Ecto neural progenitor cell (in vitro differentiated cells): Measurements from ENCODE around the gene RNF175.
"Not testable (repeated sequence)": the region's sequence is repeated elsewhere in the genome, so short reads cannot be mapped to it uniquely, and the experiment has no call there.

Source experiments
- DNase-seq: peaks from one replicate; pipeline ENCODE4 v3.0.0-alpha.2; 2018; ENCODE audit warnings: low spot score

Gene RNF175

DNA sequence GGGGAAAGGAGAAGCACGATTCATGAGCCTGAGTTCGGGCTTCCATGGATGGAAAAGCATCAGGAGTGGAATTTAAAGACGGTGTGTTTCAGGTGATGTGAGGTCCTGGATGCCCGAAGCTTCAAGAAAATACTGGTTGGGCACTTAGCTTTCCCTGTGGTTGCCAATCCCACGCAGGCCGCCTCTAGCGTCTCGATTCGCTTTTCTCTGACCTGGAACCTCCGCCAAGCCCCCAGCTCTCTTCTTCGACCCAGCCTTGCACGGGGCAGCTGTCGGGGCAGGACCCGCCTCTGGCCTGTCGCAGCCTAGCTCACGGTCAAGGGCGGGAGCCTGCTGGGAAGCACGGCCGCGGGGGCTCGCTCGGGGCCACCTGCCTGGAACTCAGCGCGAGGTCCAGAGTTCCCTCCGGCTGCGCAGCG is 76.1 kb downstream of the RNF175 start:
- DNase-seq, result no peak

DNA sequence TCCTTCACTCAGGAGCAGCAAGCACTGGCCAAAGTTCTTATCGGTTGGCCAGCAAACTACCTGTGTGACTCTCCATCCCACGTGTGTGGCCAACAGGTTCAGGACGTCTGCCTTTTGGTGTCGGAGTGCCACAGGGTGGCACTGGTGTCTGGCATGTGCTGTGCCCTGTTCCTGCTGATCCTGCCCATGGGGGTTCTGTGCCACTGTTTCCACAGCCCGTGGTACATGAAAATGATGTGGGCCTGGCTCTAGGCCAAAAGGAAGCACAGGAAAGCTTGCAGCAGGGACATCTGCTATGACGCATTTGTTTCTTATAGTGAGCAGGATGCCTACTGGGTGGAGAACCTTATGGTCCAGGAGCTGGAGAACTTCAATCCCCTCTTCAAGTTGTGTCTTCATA is 80.3 kb downstream of the RNF175 start:
- DNase-seq, result no peak

DNA sequence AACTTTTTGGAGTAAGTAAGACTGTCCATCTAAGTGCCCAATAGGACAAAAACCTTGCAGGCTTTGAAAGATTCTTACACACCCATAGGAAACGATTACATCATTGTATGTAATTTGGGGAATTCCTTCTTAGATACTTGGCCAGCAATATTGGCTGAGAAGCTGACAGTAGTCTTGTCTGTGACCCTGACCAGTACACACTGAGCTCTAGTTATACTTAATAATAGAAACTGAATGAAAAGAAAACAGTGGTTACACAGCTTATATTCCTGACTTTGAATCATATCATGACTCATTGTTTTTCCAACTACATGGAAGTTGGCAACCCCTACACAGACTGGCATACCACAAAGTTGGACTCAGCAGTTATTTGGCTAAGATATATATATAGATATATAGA is 82.8 kb downstream of the RNF175 start:
- no peak for DNase-seq

DNA sequence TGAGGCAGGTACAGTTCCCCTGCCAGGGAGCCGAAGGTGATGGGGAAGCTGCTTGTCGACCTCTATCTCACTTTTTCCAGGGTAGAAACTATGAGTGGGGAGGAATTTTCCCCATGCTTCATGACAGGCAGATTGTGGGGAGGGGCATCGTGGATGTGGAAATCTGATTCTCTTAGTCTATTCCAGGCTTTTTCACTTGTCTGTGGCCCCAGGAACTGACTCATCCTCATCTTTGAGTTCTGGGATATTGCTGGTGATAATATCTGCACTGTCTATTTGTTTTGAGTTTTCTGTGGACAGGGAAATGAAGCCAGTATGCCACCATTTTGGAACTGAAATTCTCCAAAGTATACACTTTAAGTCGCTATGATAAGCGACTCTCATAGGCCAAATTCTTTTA is 83.3 kb downstream of the RNF175 start:
- DNase-seq, result no peak

DNA sequence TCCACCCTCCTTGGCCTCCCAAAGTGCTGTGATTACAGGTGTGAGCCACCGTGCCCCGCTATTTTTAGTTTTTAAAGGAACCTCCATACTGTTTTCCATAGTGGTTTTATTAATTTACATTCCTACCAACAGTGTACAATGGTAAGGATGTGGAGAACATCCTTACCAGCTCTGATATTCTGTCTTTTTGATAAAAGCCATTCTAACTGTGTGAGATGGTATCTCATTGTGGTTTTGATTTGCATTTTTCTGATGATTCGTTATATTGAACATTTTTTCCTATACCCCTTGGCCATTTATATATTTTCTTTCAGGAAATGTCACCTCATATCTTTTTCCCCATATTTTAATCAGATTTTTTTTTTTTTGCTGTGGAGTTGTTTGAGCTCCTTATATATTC is 90.0 kb downstream of the RNF175 start:
- DNase-seq, result no peak

DNA sequence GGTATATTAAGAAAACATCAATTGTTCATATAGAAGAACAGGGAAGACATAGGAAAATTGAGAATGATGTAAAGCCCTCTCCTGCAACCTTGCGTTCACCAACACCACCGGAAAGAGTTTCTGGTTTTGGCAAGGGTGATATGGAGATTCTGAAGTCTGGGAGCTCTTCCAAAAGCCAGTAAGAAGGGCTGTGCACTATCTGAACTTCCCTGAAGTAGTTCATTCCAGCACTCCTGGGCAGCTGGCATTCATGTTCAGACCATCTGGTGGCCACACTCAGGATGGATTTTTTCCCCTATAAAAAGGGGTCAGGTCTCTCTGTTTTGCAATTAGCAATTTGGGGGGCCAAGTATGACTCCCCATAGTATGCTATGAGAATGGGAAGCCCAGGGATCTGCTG is 91.2 kb downstream of the RNF175 start:
- no peak for DNase-seq

DNA sequence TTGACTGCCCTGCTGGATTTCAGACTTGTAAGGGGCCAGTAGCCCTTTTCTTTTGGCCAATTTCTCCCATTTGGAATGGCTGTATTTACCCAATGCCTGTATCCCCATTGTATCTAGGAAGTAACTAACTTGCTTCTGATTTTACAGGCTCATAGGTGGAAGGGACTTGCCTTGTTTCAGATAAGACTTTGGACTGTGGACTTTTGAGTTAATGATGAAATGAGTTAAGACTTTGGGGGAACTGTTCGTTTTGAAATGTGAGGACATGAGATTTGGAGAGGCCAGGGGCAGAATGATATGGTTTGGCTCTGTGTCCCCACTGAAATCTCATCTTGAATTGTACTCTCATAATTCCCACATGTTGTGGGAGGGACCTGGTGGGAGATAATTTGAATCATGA is 93.3 kb downstream of the RNF175 start:
- not testable (repeated sequence) for DNase-seq

DNA sequence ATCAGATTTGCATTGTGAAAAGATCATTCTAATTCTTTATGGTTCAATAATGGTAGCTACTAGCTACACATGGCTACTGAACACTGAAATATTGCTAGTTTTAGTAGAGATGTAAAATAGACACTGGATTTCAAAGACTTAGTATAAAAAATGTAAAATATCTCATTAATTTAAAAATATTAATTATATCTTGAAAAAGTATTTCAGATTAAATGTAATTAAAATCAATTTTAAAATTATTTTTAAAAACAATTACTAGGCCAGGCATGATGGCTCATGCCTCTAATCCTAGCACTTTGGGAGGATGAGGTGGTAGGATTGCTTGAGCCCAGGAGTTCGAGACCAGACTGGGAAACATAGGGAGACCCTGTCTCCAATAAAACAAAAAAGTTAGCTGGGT is 96.2 kb downstream of the RNF175 start:
- DNase-seq, result no peak

DNA sequence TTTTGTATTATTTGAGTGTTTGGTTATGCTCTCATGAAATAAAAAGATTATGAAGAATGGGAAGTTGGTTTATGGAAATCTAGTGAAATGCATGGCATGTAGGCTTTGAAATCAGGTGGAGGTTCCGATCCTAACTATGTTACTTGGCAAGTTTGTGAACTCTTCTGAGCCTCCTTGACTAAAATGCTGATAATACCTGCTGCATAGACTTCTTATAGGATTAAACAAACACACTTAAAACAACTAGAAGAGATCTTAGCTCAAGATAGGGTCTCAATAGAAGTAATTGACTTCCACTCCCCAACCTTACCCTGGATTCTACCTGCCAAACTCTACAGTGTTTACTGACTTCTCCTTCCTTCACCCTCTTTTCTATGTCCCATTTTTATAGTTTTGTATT is 97.9 kb downstream of the RNF175 start:
- DNase-seq, result no peak

DNA sequence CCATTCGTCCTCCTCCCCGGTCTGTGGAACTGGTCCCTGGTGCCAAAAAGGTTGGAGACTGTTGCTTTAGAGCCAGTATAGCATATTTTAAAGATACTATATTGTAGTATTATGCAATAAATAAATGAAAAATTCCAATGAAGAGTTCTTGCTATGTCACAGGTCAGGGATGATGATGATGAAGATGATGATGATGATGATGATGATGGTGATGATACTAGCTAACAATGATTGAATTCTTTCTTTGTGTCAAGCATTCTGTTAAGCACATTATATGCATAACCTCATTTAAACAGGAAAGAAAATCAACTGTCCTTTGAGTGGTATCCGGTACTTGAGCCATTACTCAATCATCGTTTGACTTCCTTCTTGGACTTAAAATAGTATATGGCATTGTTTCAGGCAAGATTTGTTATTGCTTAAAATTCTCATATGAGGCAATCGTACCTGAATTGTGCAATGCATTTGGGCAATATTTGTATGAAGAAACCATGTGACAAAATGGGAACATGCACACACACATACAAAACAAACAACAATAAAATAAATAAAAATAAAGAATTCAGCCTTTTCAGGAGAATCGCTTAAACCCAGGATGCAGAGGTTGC is 98.5 kb downstream of the RNF175 start:
- DNase-seq, result no peak
